ENCODE measurements around the gene RAB43. TPM values are rescaled to one million over a fixed set of nuclear protein-coding genes. Genes with fewer than 3 reads are reported as not detected.

Gene RAB43
- total RNA-seq, 1 donor from 2014 or later: 58.0 TPM

DNA sequence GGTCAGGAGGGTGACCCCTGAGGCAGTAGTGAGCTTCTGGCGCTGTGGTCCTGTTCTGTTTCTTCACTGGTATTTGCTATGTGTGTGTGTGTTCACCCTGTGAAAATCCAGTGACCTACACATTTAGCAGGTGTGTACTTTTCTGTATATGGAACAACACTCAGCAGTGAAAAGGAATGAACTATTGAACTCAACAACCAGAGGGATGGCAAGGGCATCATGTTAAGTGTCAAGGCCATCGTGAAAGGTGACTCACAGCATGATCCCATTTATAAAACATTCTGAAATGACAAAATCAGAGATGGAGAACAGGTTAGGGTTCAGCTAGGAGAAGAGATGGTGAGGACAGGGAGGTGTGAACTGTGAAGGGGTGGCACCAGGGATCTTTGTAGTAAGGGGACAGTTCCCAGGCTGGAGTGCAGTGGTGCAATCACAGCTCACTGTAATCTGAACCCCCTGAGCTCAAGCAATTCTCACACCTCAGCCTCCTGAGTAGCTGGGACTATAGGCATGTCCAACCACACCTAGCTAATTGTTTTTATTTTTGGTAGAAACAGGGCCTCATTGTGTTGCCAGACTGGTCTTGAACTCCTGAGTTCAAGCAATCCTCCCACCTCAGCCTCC, 10.0 kb upstream of the RAB43 start:
- Histone ChIP-seq H3K36me3 (ENCODE audit: control insufficient read depth, insufficient read depth, low read length) (no peaks in the 10 kb centered on the region), H3K27me3 (ENCODE audit: control insufficient read depth, insufficient read depth, low read length) (no peaks in the 10 kb centered on the region), H3K4me3 (ENCODE audit: low read depth, low read length) (no peak overlapping the region)
- DNase-seq (ENCODE audit: low read depth): no peak
- no peak for TF ChIP-seq CTCF (IDR thresholded peaks at IDR 0.05; ENCODE audit: insufficient read depth, low read length, poor library complexity, severe bottlenecking)

DNA sequence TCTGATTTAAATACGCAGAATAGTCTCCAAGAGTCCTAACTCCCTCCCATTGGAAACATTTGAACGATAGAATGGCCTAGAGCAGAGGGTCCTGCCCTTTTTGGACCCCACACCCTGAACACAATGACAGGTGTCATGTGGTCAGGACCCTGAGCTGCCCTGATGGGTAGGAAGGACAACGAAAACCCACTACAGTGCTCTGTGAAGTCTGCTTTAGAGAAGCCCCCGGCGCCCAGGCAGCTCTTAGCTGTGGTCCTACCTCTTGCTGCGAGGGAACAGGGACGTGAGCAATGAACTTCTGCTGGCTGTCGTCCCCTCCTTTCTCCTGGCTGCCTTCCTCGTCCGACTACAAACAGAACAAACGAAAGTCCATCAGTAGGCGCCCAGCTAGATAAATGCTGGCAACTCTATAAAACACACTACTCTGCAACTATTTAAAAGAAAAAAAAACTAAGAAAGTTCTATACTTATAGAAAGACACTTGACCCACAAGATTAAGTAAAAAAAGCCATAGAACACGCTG, 8.7 kb upstream of the RAB43 start:
- Histone ChIP-seq H3K4me3 (ENCODE audit: low read depth, low read length) (no peak overlapping the region), H3K27me3 (ENCODE audit: control insufficient read depth, insufficient read depth, low read length) (no peaks in the 10 kb centered on the region), H3K36me3 (ENCODE audit: control insufficient read depth, insufficient read depth, low read length) (no peaks in the 10 kb centered on the region)
- no peak for DNase-seq (ENCODE audit: low read depth)
- TF ChIP-seq CTCF (IDR thresholded peaks at IDR 0.05; ENCODE audit: insufficient read depth, low read length, poor library complexity, severe bottlenecking): no peak

- no peak for DNase-seq (ENCODE audit: low read depth)
- Histone ChIP-seq H3K4me3 (ENCODE audit: low read depth, low read length) (no peak overlapping the region), H3K27me3 (ENCODE audit: control insufficient read depth, insufficient read depth, low read length) (no peaks in the 10 kb centered on the region), H3K36me3 (ENCODE audit: control insufficient read depth, insufficient read depth, low read length) (no peaks in the 10 kb centered on the region)
- TF ChIP-seq CTCF (IDR thresholded peaks at IDR 0.05; ENCODE audit: insufficient read depth, low read length, poor library complexity, severe bottlenecking): no peak
These were observed 7.0 kb upstream of the RAB43 start for GRCh38 chr3:129128357-129129155.

DNA sequence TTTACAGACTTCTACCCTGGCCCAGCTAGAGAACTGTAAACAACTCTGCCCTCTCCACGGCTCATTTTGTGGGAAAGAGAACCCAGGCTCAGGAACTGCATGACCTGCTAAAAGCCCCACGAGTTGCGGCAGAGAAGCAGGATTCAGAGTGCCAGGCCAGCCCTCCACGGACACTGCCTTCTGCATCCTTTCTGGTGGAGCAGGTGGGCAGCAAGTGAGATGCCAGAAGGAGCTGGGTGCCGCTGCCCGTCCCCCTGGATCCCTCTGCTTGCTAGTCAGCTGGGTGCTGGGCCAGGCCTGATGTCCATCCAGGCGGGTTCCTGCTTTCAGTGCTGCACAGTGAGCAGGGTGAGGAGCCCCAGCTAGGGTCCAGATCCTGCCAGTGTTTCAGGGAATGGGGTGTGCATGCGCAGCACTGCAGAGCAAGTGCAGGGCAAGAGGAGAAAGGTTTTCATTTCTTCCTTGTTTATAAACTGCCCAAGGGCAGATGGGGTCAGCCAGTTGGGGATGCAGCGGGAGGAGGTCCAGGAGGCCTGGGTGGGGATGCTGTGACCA, 5.2 kb upstream of the RAB43 start:
- no peaks in the 10 kb centered on the region for H3K36me3 ChIP-seq (ENCODE audit: control insufficient read depth, insufficient read depth, low read length)
- TF ChIP-seq CTCF (IDR thresholded peaks at IDR 0.05; ENCODE audit: insufficient read depth, low read length, poor library complexity, severe bottlenecking): no peak
- no peak for DNase-seq (ENCODE audit: low read depth)
- no peaks in the 10 kb centered on the region for H3K27me3 ChIP-seq (ENCODE audit: control insufficient read depth, insufficient read depth, low read length)
- no peak overlapping the region for H3K4me3 ChIP-seq (ENCODE audit: low read depth, low read length)

DNA sequence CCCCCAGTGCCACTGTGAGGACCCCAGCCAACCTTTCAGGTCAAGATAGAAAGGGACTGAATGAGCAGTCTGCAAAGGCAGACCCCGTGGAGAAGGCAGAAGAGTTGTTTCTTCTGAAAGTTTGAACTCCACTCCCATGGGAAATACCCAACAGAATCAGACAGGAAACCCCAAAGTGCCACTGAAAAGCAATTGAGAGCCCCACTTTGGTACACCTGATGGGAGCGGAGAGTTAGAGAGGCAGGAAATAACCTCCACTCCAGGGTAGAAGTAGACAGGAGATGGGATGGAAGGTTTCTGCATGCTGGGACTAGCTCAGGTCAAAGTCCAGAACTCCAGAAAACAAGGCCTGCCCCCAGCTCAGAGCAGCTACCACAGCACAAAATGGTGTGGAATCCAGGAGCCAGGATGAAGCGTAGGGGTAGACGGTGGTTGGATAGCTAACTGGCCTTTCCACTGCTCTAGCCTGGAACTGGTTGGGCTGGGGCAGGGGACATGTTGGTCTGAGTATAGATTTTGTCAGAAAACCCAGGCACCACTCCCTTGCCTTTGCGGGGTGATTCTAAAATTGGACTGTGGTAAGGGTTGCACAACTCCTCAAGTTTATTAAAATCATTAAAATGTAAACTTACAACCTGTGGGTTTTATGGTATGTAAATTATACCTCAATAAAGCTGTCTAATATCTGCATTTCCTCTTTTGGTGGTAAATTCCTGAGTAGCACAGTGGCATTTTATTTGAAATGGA, 1.9 kb upstream of the RAB43 start:
- Histone ChIP-seq H3K4me3 (ENCODE audit: low read depth, low read length) (no peak overlapping the region), H3K27me3 (ENCODE audit: control insufficient read depth, insufficient read depth, low read length) (no peaks in the 10 kb centered on the region), H3K36me3 (ENCODE audit: control insufficient read depth, insufficient read depth, low read length) (no peaks in the 10 kb centered on the region)
- DNase-seq (ENCODE audit: low read depth): no peak
- TF ChIP-seq CTCF (IDR thresholded peaks at IDR 0.05; ENCODE audit: insufficient read depth, low read length, poor library complexity, severe bottlenecking): no peak

Data from kidney epithelial cell (primary cell).